Effector memory CD4-positive, alpha-beta T cell (primary cell): Measurements from ENCODE around the gene C3orf80.

Experiments used
- DNase-seq, 3 donors: peaks; one replicate each; pipeline ENCODE4 v3.0.0-alpha.2; 2020
- H3K27ac ChIP-seq: 2 replicates; pipeline ENCODE4 v1.7.0; 2013; ENCODE audit warnings: mild to moderate bottlenecking, low read length, moderate library complexity; ENCODE audit not compliant: insufficient read depth, poor library complexity, severe bottlenecking
- H3K27me3 ChIP-seq: replicated peaks from 2 replicates; pipeline ENCODE4 v1.7.0; 2013; ENCODE audit warnings: mild to moderate bottlenecking, low read length; ENCODE audit not compliant: insufficient read depth, control insufficient read depth, poor library complexity, severe bottlenecking
- H3K36me3 ChIP-seq: 2 replicates; pipeline ENCODE4 v1.7.0; 2013; ENCODE audit warnings: mild to moderate bottlenecking, low read length, moderate library complexity; ENCODE audit not compliant: control insufficient read depth, insufficient read depth
- H3K4me1 ChIP-seq: 2 replicates; pipeline ENCODE4 v1.7.0; 2013; ENCODE audit warnings: low read length, mild to moderate bottlenecking; ENCODE audit not compliant: control insufficient read depth, insufficient read depth, poor library complexity, severe bottlenecking
- H3K4me3 ChIP-seq: 2 replicates; pipeline ENCODE4 v1.7.0; 2013; ENCODE audit warnings: low read length, low read depth, mild to moderate bottlenecking; ENCODE audit not compliant: insufficient read depth, poor library complexity, severe bottlenecking
- H3K9me3 ChIP-seq: 2 replicates; pipeline ENCODE4 v1.7.0; 2013; ENCODE audit warnings: mild to moderate bottlenecking, low read length, moderate library complexity; ENCODE audit not compliant: control insufficient read depth

The C3orf80 gene

DNA sequence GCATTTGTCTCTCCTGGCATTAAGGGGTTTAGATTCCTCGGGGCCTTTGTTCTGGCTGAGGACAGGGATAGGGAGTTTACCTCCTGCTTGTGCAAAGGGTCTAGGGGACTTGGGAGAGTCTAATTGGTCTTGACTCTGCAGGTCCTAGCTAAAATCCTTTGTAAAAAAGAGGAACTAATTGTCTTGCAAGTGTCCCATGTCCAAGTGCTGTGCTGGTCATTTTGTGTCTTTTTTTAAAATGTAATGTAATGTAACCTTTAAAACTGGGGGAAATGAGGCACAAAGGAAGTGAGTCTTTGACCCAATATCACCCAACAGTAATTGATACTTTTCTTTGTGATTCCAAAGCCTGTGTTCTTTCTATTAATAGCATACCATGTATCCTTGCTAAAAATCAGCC is 14.9 kb upstream of the C3orf80 start:
- Histone ChIP-seq H3K9me3 (no peaks in the 10 kb centered on the region), H3K4me3 (no peak overlapping the region), H3K27me3 (peaks cover 4% of the 10 kb centered on the region), H3K36me3 (no peaks in the 10 kb centered on the region), H3K4me1 (no peaks in the 10 kb centered on the region), H3K27ac (no peak overlapping the region)
- no peak for DNase-seq

GRCh38 chr3:160210799-160211221 is 14.4 kb upstream of the C3orf80 start:
- Histone ChIP-seq H3K36me3 (no peaks in the 10 kb centered on the region), H3K9me3 (no peaks in the 10 kb centered on the region), H3K27me3 (peaks cover 4% of the 10 kb centered on the region), H3K4me3 (no peak overlapping the region), H3K27ac (no peak overlapping the region), H3K4me1 (no peaks in the 10 kb centered on the region)
- no peak for DNase-seq

GRCh38 chr3:160213191-160213590 is 12.0 kb upstream of the C3orf80 start:
- Histone ChIP-seq H3K4me3 (no peak overlapping the region), H3K27ac (no peak overlapping the region), H3K4me1 (no peaks in the 10 kb centered on the region), H3K36me3 (no peaks in the 10 kb centered on the region), H3K27me3 (peaks cover 4% of the 10 kb centered on the region), H3K9me3 (no peaks in the 10 kb centered on the region)
- DNase-seq, result no peak

- Histone ChIP-seq H3K27ac (no peak overlapping the region), H3K27me3 (peaks cover 4% of the 10 kb centered on the region), H3K36me3 (no peaks in the 10 kb centered on the region), H3K4me1 (no peaks in the 10 kb centered on the region), H3K9me3 (no peaks in the 10 kb centered on the region), H3K4me3 (no peak overlapping the region)
- DNase-seq, result no peak
Observed at GRCh38 chr3:160217675-160218074, 7.5 kb upstream of the C3orf80 start.

DNA sequence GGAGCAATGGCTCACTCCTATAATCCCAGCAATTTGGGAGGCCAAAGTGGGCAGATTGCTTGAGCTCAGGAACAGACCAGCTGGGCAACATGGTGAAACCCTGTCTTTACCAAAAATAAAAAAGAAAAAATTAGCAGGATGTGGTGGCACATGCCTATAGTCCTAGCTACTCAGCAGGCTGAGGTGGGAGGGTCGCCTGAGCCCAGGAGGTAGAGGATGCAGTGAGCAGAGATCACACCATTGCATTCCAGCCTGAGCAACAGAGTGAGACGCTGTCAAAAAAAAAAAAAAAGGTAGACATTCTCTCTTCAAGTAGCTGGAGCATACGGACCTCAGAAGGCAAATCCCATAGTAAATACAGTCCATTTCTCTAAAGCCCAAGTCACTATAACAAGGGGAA is 7.1 kb upstream of the C3orf80 start:
- no peak for DNase-seq
- no peaks in the 10 kb centered on the region for H3K36me3 ChIP-seq
- peaks cover 4% of the 10 kb centered on the region for H3K27me3 ChIP-seq
- no peaks in the 10 kb centered on the region for H3K9me3 ChIP-seq
- no peak overlapping the region for H3K4me3 ChIP-seq
- no peak overlapping the region for H3K27ac ChIP-seq
- no peaks in the 10 kb centered on the region for H3K4me1 ChIP-seq

DNA sequence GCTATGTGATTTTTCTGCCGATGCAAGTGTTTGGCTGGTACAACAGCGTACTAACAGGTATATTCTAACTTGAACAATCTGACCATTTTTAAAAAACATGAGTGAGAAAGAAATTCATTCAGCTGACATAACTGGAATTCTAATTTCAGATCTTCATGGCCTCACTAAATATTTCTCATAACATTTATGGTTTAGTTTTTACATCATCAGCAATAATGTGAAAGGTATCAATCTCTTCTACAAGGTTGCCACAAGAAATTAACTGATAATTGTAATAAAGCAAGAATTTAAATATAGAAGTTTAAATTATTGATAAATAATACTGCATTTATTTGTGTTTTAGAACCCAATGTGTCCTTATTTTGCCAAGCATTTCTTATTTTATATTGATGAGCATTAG is 5.2 kb upstream of the C3orf80 start:
- H3K27ac ChIP-seq, result no peak overlapping the region
- H3K27me3 ChIP-seq, result peaks cover 8% of the 10 kb centered on the region
- no peaks in the 10 kb centered on the region for H3K36me3 ChIP-seq
- no peaks in the 10 kb centered on the region for H3K9me3 ChIP-seq
- DNase-seq, result no peak
- no peak overlapping the region for H3K4me3 ChIP-seq
- peaks cover 5% of the 10 kb centered on the region for H3K4me1 ChIP-seq

- Histone ChIP-seq H3K4me1 (peaks cover 9% of the 10 kb centered on the region), H3K27me3 (peaks cover 15% of the 10 kb centered on the region), H3K9me3 (no peaks in the 10 kb centered on the region), H3K4me3 (no peak overlapping the region), H3K27ac (no peak overlapping the region), H3K36me3 (no peaks in the 10 kb centered on the region)
- DNase-seq, result no peak
Observed at GRCh38 chr3:160221019-160221418, 4.2 kb upstream of the C3orf80 start.

DNA sequence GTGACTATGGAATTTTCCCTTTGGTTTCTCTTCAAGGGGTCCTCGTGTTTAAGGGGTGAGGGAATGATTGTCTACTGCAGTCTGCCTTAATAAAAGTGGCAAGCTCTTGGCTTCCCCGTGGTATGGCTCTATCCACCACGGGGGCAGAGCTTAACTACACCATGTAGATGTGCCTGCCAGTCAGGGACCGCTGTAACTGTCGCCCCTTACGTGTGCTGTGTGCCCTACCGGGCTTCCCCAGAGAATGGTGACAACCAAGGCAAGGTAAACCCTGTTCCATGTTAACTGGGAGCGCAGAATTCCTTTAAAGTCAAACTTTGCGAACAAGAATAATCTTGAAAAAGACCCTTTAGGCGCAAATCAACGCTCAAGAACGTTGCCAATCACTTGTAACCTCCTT is 966 bp upstream of the C3orf80 start:
- Histone ChIP-seq H3K36me3 (no peaks in the 10 kb centered on the region), H3K9me3 (no peaks in the 10 kb centered on the region), H3K27me3 (peaks cover 29% of the 10 kb centered on the region), H3K4me3 (no peak overlapping the region), H3K4me1 (peaks cover 14% of the 10 kb centered on the region), H3K27ac (no peak overlapping the region)
- no peak for DNase-seq

GRCh38 chr3:160224811-160225175 is 429 bp upstream of the C3orf80 start:
- DNase-seq, result no peak
- peak overlapping the region; percentile 63 for H3K4me3 ChIP-seq
- H3K9me3 ChIP-seq, result no peaks in the 10 kb centered on the region
- peaks cover 14% of the 10 kb centered on the region for H3K4me1 ChIP-seq
- H3K27ac ChIP-seq, result no peak overlapping the region
- peaks cover 29% of the 10 kb centered on the region for H3K27me3 ChIP-seq
- no peaks in the 10 kb centered on the region for H3K36me3 ChIP-seq

DNA sequence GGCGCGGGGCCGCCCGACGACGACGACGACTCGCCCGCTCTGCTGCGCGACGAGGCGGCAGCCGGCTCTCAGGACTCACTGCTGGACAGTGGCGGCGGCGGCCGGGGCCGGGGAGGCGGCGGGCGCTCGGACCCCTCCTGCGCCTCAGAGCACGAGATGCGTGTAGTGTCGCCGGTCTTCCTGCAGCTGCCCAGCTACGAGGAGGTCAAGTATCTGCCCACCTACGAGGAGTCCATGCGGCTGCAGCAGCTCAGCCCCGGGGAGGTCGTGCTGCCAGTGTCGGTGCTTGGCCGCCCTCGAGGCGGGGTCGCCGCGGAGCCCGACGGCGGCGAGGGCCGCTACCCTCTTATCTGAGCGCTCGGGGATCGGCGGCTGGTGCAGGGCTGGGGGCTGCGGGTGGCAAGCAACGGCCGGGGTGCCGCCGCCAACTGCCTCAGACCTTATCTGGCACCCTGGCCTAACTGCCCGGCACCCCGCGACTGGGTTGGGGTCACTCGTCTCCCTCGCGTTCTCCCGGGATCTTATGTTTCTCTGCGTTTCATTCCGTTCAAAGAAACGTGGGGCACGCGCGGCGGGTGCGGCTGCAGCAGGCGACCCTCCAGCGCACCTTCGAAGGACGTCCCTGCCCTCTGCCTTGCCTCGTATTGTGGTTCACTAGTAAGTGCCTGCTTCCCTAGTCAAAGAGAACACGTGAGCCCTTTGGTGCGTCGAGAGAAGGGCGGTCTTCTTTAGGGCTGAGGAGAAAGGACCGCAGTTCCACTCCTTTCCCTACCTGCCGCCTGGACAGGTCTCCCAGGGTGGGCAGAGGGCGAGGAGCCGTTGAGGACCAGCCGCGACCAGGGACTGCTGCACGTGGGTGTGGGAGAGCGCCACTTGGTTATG is 1.0 kb downstream of the C3orf80 start:
- Histone ChIP-seq H3K4me1 (peaks cover 14% of the 10 kb centered on the region), H3K27ac (no peak overlapping the region), H3K27me3 (peaks cover 29% of the 10 kb centered on the region), H3K36me3 (no peaks in the 10 kb centered on the region), H3K9me3 (no peaks in the 10 kb centered on the region), H3K4me3 (peak overlapping the region; percentile 41)
- no peak for DNase-seq
